OCI-LY1 (cell line): ENCODE results near the gene FGF9.

Experiments
- H2AFZ ChIP-seq: fragments of 200-600 bp; sonication (generic), shearing (Covaris generic); 2 replicates; pipeline ENCODE4 v1.6.0; 2014; ENCODE audit warnings: antibody characterized with exemption, mild to moderate bottlenecking, low read length
- H3F3A ChIP-seq: fragments of 200-600 bp; sonication (generic), shearing (Covaris generic); 2 replicates; pipeline ENCODE4 v1.6.0; 2014; ENCODE audit warnings: mild to moderate bottlenecking, antibody characterized with exemption, low read length, moderate library complexity; ENCODE audit not compliant: insufficient read depth
- H3K27ac ChIP-seq: fragments of 200-600 bp; sonication (generic); 2 replicates; pipeline ENCODE4 v1.5.1; 2014; ENCODE audit warnings: low read length, mixed run types, mild to moderate bottlenecking, low read depth; ENCODE audit not compliant: poor library complexity, severe bottlenecking
- H3K27me3 ChIP-seq: fragments of 200-600 bp; sonication (generic); 2 replicates; pipeline ENCODE4 v1.6.0; 2014; ENCODE audit warnings: antibody characterized with exemption, mild to moderate bottlenecking, low read length, moderate library complexity; ENCODE audit not compliant: insufficient read depth
- H3K36me3 ChIP-seq: fragments of 200-600 bp; sonication (generic); 2 replicates; pipeline ENCODE4 v1.6.1; 2014; ENCODE audit warnings: mild to moderate bottlenecking, antibody characterized with exemption, low read length, moderate library complexity, mixed read lengths; ENCODE audit not compliant: insufficient read depth
- H3K4me1 ChIP-seq: fragments of 200-600 bp; sonication (generic); 2 replicates; pipeline ENCODE4 v1.5.1; 2014; ENCODE audit warnings: mild to moderate bottlenecking, low read length, moderate library complexity; ENCODE audit not compliant: insufficient read depth, severe bottlenecking
- H3K4me2 ChIP-seq: fragments of 200-600 bp; sonication (generic), shearing (Covaris generic); 2 replicates; pipeline ENCODE4 v1.6.1; 2014; ENCODE audit warnings: low read length
- H3K4me3 ChIP-seq: fragments of 200-600 bp; sonication (generic); 2 replicates; pipeline ENCODE4 v1.5.1; 2014; ENCODE audit warnings: low read length, low read depth, mild to moderate bottlenecking, mixed read lengths; ENCODE audit not compliant: poor library complexity, severe bottlenecking
- H3K79me2 ChIP-seq: fragments of 200-600 bp; shearing (Covaris generic); 2 replicates; pipeline ENCODE4 v1.6.1; 2016; ENCODE audit warnings: mixed run types, low read length, mixed read lengths; ENCODE audit not compliant: insufficient read depth
- H3K9ac ChIP-seq: fragments of 200-600 bp; sonication (generic), shearing (Covaris generic); 2 replicates; pipeline ENCODE4 v1.6.1; 2014; ENCODE audit warnings: mild to moderate bottlenecking, low read length, mixed read lengths
- H3K9me2 ChIP-seq: fragments of 200-600 bp; sonication (generic), shearing (Covaris generic); 2 replicates; pipeline ENCODE4 v1.6.1; 2014; ENCODE audit warnings: low read depth, mild to moderate bottlenecking, low read length, mixed read lengths
- H3K9me3 ChIP-seq: fragments of 200-600 bp; shearing (Covaris generic); 2 replicates; pipeline ENCODE4 v1.6.1; 2014; ENCODE audit warnings: low read length, mixed read lengths
- H4K20me1 ChIP-seq: fragments of 200-600 bp; sonication (generic), shearing (Covaris generic); 2 replicates; pipeline ENCODE4 v1.6.0; 2016; ENCODE audit warnings: mild to moderate bottlenecking, low read length; ENCODE audit not compliant: insufficient read depth
- EZH2 ChIP-seq: fragments of 200-600 bp; sonication (generic), shearing (Covaris generic); IDR thresholded peaks from 2 replicates; pipeline ENCODE4 v1.8.0; 2017; ENCODE audit warnings: borderline replicate concordance, mixed run types, mild to moderate bottlenecking, antibody characterized with exemption, low read length, moderate library complexity, mixed read lengths
- TF ChIP-seq, protein P1 (sequence below): fragments of 200-600 bp; sonication (generic), shearing (Covaris generic); IDR thresholded peaks from 2 replicates; pipeline ENCODE4 v1.5.1; 2017; ENCODE audit warnings: mild to moderate bottlenecking, antibody characterized with exemption, low read length, moderate library complexity, mixed read lengths

The FGF9 gene

GRCh38 chr13:21695546-21695945, 24.7 kb downstream of the FGF9 start:
- no peak overlapping the region for H3K9ac ChIP-seq
- H2AFZ ChIP-seq, result no peak overlapping the region
- no peaks in the 10 kb centered on the region for H4K20me1 ChIP-seq
- no peak overlapping the region for H3K27ac ChIP-seq
- H3K9me3 ChIP-seq, result no peaks in the 10 kb centered on the region
- H3K9me2 ChIP-seq, result no peaks in the 10 kb centered on the region
- TF ChIP-seq EZH2, result no peak
- TF ChIP-seq, protein P1, sequence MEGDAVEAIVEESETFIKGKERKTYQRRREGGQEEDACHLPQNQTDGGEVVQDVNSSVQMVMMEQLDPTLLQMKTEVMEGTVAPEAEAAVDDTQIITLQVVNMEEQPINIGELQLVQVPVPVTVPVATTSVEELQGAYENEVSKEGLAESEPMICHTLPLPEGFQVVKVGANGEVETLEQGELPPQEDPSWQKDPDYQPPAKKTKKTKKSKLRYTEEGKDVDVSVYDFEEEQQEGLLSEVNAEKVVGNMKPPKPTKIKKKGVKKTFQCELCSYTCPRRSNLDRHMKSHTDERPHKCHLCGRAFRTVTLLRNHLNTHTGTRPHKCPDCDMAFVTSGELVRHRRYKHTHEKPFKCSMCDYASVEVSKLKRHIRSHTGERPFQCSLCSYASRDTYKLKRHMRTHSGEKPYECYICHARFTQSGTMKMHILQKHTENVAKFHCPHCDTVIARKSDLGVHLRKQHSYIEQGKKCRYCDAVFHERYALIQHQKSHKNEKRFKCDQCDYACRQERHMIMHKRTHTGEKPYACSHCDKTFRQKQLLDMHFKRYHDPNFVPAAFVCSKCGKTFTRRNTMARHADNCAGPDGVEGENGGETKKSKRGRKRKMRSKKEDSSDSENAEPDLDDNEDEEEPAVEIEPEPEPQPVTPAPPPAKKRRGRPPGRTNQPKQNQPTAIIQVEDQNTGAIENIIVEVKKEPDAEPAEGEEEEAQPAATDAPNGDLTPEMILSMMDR, result no peak
- no peak overlapping the region for H3K4me3 ChIP-seq
- no peaks in the 10 kb centered on the region for H3K79me2 ChIP-seq
- H3K4me2 ChIP-seq, result no peak overlapping the region
- no peaks in the 10 kb centered on the region for H3F3A ChIP-seq
- no peaks in the 10 kb centered on the region for H3K4me1 ChIP-seq
- H3K36me3 ChIP-seq, result no peaks in the 10 kb centered on the region
- no peaks in the 10 kb centered on the region for H3K27me3 ChIP-seq

DNA sequence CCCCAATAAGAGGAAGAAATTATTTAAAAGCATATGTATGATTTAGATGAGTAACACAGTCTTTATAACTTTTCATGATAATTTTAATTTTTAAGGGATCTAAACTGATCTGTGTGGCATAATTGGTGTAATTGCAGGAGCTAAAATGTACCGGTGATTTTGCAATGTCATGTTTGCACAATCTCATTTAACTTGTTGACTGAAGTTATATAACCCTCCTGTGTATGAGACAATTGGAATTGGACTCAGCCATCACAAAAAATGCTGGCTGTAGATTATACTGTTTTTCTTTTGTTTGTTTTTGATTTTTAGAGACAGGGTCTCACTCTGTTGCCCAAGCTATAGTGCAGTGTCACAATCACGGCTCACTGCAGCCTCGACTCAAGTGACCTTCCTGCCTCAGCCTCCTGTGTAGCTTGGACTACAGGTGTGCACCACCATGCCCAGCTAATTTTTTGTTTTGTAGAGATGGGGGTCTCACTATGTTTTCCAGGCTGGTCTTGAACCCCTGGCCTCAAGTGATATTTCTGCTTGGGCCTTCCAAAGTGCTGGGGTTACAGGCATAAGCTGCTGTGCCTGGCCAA, 26.1 kb downstream of the FGF9 start:
- no peak overlapping the region for H3K27ac ChIP-seq
- no peaks in the 10 kb centered on the region for H3K79me2 ChIP-seq
- no peaks in the 10 kb centered on the region for H3K9me2 ChIP-seq
- no peak overlapping the region for H3K4me2 ChIP-seq
- no peak for TF ChIP-seq EZH2
- TF ChIP-seq, protein P1, result no peak
- H3K9me3 ChIP-seq, result no peaks in the 10 kb centered on the region
- H3K9ac ChIP-seq, result no peak overlapping the region
- H3K4me1 ChIP-seq, result no peaks in the 10 kb centered on the region
- H3F3A ChIP-seq, result no peaks in the 10 kb centered on the region
- H3K36me3 ChIP-seq, result no peaks in the 10 kb centered on the region
- H3K27me3 ChIP-seq, result no peaks in the 10 kb centered on the region
- no peak overlapping the region for H2AFZ ChIP-seq
- H3K4me3 ChIP-seq, result no peak overlapping the region
- H4K20me1 ChIP-seq, result no peaks in the 10 kb centered on the region

- H3K4me1 ChIP-seq, result no peaks in the 10 kb centered on the region
- H3K9me3 ChIP-seq, result no peaks in the 10 kb centered on the region
Measured at GRCh38 chr13:21698817-21699679, 28.2 kb downstream of the FGF9 start.

More at GRCh38 chr13:21698817-21699679, 28.2 kb downstream of the FGF9 start:
- Histone ChIP-seq H3K4me3 (no peak overlapping the region), H4K20me1 (no peaks in the 10 kb centered on the region), H3K36me3 (no peaks in the 10 kb centered on the region), H3K9ac (no peak overlapping the region), H3K27ac (no peak overlapping the region), H3K79me2 (no peaks in the 10 kb centered on the region), H3K4me2 (no peak overlapping the region), H3K27me3 (no peaks in the 10 kb centered on the region), H3F3A (no peaks in the 10 kb centered on the region), H2AFZ (no peak overlapping the region), H3K9me2 (no peaks in the 10 kb centered on the region)
- TF ChIP-seq, protein P1, result no peak
- no peak for TF ChIP-seq EZH2
